ENCODE measurements around the gene MOK.

- TF ChIP-seq CTCF (IDR thresholded peaks at IDR 0.05), result no peak
- TF ChIP-seq POLR2A (IDR thresholded peaks at IDR 0.05), result no peak
- TF ChIP-seq EP300 (IDR thresholded peaks at IDR 0.05), result no peak
Measured at GRCh38 chr14:102285106-102285505, 19.9 kb downstream of the MOK start.

All from ovary (tissue), 3 donors.